ENCODE measurements around the gene SPTBN5. TPM values are rescaled to one million over a fixed set of nuclear protein-coding genes. Genes with fewer than 3 reads are reported as not detected.

Gene SPTBN5
- total and polyA plus RNA-seq, 10 of the 15 experiments (the other 5 are each of a cell fraction or from before 2014, with no cell fraction given) = under 0.01 to 0.18 (median 0.04) TPM; not detected in 4

DNA sequence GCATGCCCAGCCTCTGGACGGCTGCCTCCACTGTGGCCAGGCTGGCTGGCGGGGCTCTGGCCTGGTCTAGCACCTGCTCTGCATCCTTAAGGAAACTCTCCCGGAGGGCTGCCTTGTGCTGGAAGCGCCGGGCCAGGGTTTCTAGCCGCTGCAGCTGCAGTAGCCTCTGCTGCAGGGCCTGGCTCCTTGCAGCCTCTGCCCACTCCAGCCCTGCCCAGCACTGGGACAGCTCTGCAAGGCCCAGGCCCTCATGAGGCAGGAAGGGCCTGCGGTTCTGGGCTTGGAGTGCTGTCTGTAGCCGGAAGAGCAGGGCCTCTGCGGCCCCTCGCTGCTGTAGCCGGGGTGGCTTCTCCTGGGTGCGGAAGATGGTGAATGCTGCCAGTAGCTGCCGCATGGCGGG is 8.0 kb downstream of the SPTBN5 start (continued):
- TF ChIP-seq, protein P1, sequence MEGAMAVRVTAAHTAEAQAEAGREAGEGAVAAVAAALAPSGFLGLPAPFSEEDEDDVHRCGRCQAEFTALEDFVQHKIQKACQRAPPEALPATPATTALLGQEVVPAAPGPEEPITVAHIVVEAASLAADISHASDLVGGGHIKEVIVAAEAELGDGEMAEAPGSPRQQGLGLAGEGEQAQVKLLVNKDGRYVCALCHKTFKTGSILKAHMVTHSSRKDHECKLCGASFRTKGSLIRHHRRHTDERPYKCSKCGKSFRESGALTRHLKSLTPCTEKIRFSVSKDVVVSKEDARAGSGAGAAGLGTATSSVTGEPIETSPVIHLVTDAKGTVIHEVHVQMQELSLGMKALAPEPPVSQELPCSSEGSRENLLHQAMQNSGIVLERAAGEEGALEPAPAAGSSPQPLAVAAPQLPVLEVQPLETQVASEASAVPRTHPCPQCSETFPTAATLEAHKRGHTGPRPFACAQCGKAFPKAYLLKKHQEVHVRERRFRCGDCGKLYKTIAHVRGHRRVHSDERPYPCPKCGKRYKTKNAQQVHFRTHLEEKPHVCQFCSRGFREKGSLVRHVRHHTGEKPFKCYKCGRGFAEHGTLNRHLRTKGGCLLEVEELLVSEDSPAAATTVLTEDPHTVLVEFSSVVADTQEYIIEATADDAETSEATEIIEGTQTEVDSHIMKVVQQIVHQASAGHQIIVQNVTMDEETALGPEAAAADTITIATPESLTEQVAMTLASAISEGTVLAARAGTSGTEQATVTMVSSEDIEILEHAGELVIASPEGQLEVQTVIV (IDR thresholded peaks at IDR 0.05; ENCODE audit: borderline replicate concordance, partially characterized antibody) = no peak
- TF ChIP-seq, protein P2, sequence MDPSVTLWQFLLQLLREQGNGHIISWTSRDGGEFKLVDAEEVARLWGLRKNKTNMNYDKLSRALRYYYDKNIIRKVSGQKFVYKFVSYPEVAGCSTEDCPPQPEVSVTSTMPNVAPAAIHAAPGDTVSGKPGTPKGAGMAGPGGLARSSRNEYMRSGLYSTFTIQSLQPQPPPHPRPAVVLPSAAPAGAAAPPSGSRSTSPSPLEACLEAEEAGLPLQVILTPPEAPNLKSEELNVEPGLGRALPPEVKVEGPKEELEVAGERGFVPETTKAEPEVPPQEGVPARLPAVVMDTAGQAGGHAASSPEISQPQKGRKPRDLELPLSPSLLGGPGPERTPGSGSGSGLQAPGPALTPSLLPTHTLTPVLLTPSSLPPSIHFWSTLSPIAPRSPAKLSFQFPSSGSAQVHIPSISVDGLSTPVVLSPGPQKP (IDR thresholded peaks at IDR 0.05; ENCODE audit: low read depth, low read length) = no peak
- TF ChIP-seq EED (IDR thresholded peaks at IDR 0.05; ENCODE audit: low read depth) = no peak
- TF ChIP-seq, protein P3, sequence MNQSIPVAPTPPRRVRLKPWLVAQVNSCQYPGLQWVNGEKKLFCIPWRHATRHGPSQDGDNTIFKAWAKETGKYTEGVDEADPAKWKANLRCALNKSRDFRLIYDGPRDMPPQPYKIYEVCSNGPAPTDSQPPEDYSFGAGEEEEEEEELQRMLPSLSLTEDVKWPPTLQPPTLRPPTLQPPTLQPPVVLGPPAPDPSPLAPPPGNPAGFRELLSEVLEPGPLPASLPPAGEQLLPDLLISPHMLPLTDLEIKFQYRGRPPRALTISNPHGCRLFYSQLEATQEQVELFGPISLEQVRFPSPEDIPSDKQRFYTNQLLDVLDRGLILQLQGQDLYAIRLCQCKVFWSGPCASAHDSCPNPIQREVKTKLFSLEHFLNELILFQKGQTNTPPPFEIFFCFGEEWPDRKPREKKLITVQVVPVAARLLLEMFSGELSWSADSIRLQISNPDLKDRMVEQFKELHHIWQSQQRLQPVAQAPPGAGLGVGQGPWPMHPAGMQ (IDR thresholded peaks at IDR 0.05; ENCODE audit: borderline replicate concordance) = no peak
- no peak for TF ChIP-seq SREBF1 (IDR thresholded peaks at IDR 0.05; ENCODE audit: low read length)
- TF ChIP-seq NFYA (IDR thresholded peaks at IDR 0.05; ENCODE audit: borderline replicate concordance, low read depth, low read length) = no peak
- no peak for TF ChIP-seq POLR2AphosphoS2 (IDR thresholded peaks at IDR 0.05; ENCODE audit: low read depth, low read length)
- TF ChIP-seq, protein P4, sequence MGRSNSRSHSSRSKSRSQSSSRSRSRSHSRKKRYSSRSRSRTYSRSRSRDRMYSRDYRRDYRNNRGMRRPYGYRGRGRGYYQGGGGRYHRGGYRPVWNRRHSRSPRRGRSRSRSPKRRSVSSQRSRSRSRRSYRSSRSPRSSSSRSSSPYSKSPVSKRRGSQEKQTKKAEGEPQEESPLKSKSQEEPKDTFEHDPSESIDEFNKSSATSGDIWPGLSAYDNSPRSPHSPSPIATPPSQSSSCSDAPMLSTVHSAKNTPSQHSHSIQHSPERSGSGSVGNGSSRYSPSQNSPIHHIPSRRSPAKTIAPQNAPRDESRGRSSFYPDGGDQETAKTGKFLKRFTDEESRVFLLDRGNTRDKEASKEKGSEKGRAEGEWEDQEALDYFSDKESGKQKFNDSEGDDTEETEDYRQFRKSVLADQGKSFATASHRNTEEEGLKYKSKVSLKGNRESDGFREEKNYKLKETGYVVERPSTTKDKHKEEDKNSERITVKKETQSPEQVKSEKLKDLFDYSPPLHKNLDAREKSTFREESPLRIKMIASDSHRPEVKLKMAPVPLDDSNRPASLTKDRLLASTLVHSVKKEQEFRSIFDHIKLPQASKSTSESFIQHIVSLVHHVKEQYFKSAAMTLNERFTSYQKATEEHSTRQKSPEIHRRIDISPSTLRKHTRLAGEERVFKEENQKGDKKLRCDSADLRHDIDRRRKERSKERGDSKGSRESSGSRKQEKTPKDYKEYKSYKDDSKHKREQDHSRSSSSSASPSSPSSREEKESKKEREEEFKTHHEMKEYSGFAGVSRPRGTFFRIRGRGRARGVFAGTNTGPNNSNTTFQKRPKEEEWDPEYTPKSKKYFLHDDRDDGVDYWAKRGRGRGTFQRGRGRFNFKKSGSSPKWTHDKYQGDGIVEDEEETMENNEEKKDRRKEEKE (IDR thresholded peaks at IDR 0.05) = no peak
- no peak for TF ChIP-seq TCF12 (IDR thresholded peaks at IDR 0.05; ENCODE audit: low read depth, low read length)
- TF ChIP-seq JUNB (IDR thresholded peaks at IDR 0.05) = no peak

Data from GM12878 (cell line).